HCT116 (cell line): Measurements from ENCODE around the gene IFNL1. TPM values are rescaled to one million over a fixed set of nuclear protein-coding genes. Genes with fewer than 3 reads are reported as not detected.

Source experiments
- ATAC-seq: fragments of 200-7000 bp; cut with Tn5 transposase; 2 replicates; pipeline ENCODE4 v1.9.1; 2020; ENCODE audit warnings: mild to moderate bottlenecking, moderate library complexity
- BruUV-seq: library from RNA; stranded (reverse); fragments of 400-500 nt; replicated peaks from 2 replicates; lab custom pipeline; 2021; lab: Mats Ljungman, UMichigan
- CTCF ChIA-PET: fragments of 300-600 bp; sonication (Branson Sonifier 250); formaldehyde crosslinking; loops from one replicate; lab custom pipeline; 2021; ENCODE audit warnings: antibody characterized with exemption; lab: Charles Lee
- POLR2A ChIA-PET: fragments of 300-600, 350-600 bp; sonication (Branson Sonifier 250); formaldehyde crosslinking; loops from one replicate; lab custom pipeline; 2021; ENCODE audit warnings: antibody characterized with exemption; lab: Charles Lee
- RAD21 ChIA-PET, 2 experiments: fragments of 300-600 bp; sonication (Branson Sonifier 250); formaldehyde crosslinking; loops; one replicate each; lab custom pipeline; 2023; ENCODE audit warnings: low total read pairs in 2 of 2; ENCODE audit not compliant: uncharacterized antibody in 2 of 2, unreplicated experiment in 2 of 2, low non-redundant PET in 1 of 2; lab: Charles Lee
- DNase-seq: peaks from one replicate; pipeline ENCODE4 v3.0.0-alpha.2; 2010; ENCODE audit warnings: low read depth, low spot score
- H2AFZ ChIP-seq: fragments of 200-600 bp; shearing (Covaris generic), sonication (generic); 2 replicates; pipeline ENCODE4 v1.6.1; 2017; ENCODE audit warnings: low read depth, mixed run types, mixed read lengths, antibody characterized with exemption, low read length; ENCODE audit not compliant: poor library complexity, severe bottlenecking
- H3K27ac ChIP-seq: 2 replicates; pipeline ENCODE4 v1.5.1; 2012; ENCODE audit warnings: low read depth, low read length
- H3K27me3 ChIP-seq: fragments of 200-600 bp; sonication (generic); 2 replicates; pipeline ENCODE4 v1.6.1; 2016; ENCODE audit warnings: mixed run types, low read length, mixed read lengths; ENCODE audit not compliant: insufficient read depth
- H3K36me3 ChIP-seq, 2 experiments: fragments of 200-500 bp in 1 of 2; fragments of 200-600 bp in 1 of 2; sonication (Bioruptor generic) in 1 of 2; sonication (generic) in 1 of 2; 2 replicates each; pipeline versions ENCODE4 v1.5.1 to v1.6.1; 2014 to 2016; ENCODE audit warnings: low read length in 2 of 2, inconsistent platforms in 1 of 2, mixed read lengths in 1 of 2, mixed run types in 1 of 2; ENCODE audit not compliant: insufficient read depth in 2 of 2, control insufficient read depth in 1 of 2
- H3K4me1 ChIP-seq, 2 experiments: fragments of 200-600 bp in 1 of 2; sonication (generic) in 1 of 2; 2 replicates each; pipeline versions ENCODE4 v1.5.1 to v1.6.1; 2012 to 2017; ENCODE audit warnings: low read length in 2 of 2, inconsistent platforms in 1 of 2, mild to moderate bottlenecking in 1 of 2, mixed read lengths in 1 of 2, mixed run types in 1 of 2, moderate library complexity in 1 of 2; ENCODE audit not compliant: insufficient read depth in 2 of 2, control insufficient read depth in 1 of 2
- H3K4me2 ChIP-seq: fragments of 200-600 bp; sonication (generic); 2 replicates; pipeline ENCODE4 v1.6.1; 2017; ENCODE audit warnings: mixed run types, low read length, mixed read lengths
- H3K4me3 ChIP-seq, 2 experiments: fragments of 200-600 bp in 1 of 2; sonication (generic) in 1 of 2; replicated peaks in 1 of 2; 2 replicates each; pipeline ENCODE4 v1.5.1; 2011 to 2016; ENCODE audit warnings: low read length in 2 of 2, control low read depth in 1 of 2, low read depth in 1 of 2, mild to moderate bottlenecking in 1 of 2, mixed read lengths in 1 of 2, mixed run types in 1 of 2
- H3K79me2 ChIP-seq: fragments of 200-600 bp; sonication (generic); 2 replicates; pipeline ENCODE4 v1.6.1; 2017; ENCODE audit warnings: mild to moderate bottlenecking, mixed run types, low read length, moderate library complexity, mixed read lengths; ENCODE audit not compliant: insufficient read depth
- H3K9ac ChIP-seq: fragments of 200-600 bp; sonication (generic); 2 replicates; pipeline ENCODE4 v1.6.1; 2016; ENCODE audit warnings: low read length, mixed read lengths
- H3K9me2 ChIP-seq: fragments of 200-600 bp; sonication (generic), shearing (Covaris generic); 2 replicates; pipeline ENCODE4 v1.6.1; 2017; ENCODE audit warnings: mixed run types, mild to moderate bottlenecking, moderate library complexity; ENCODE audit not compliant: insufficient read depth
- H3K9me3 ChIP-seq, 2 experiments: fragments of 200-500 bp in 1 of 2; fragments of 200-600 bp in 1 of 2; sonication (Bioruptor generic) in 1 of 2; sonication (generic) in 1 of 2; 2 replicates each; pipeline ENCODE4 v1.6.1; 2014 to 2017; ENCODE audit warnings: low read length in 2 of 2, mixed read lengths in 2 of 2, inconsistent platforms in 1 of 2, low read depth in 1 of 2, mild to moderate bottlenecking in 1 of 2, mixed run types in 1 of 2, moderate library complexity in 1 of 2; ENCODE audit not compliant: control insufficient read depth in 1 of 2, insufficient read depth in 1 of 2
- H4K20me1 ChIP-seq: fragments of 200-600 bp; sonication (generic), shearing (Covaris generic); 2 replicates; pipeline ENCODE4 v1.6.1; 2017; ENCODE audit warnings: mixed run types, mild to moderate bottlenecking, moderate library complexity; ENCODE audit not compliant: insufficient read depth
- CBX3 ChIP-seq: IDR thresholded peaks from 2 replicates; pipeline ENCODE4 v1.6.1; 2012; ENCODE audit warnings: low read depth
- CEBPB ChIP-seq: IDR thresholded peaks from 2 replicates; pipeline ENCODE4 v1.6.1; 2012; ENCODE audit warnings: low read depth
- CTCF ChIP-seq, 3 experiments: fragments of 200-600 bp in 1 of 3; sonication (generic) in 1 of 3; IDR thresholded peaks in 2 of 3; conservative IDR thresholded peaks in 1 of 3; 2 replicates each; pipeline ENCODE4 v1.5.1; 2012 to 2017; ENCODE audit warnings: low read depth in 2 of 3, low read length in 2 of 3, antibody characterized with exemption in 1 of 3, borderline replicate concordance in 1 of 3, control low read depth in 1 of 3, mild to moderate bottlenecking in 1 of 3, mixed read lengths in 1 of 3, mixed run types in 1 of 3, moderate library complexity in 1 of 3; ENCODE audit not compliant: insufficient read depth in 1 of 3
- EGR1 ChIP-seq: IDR thresholded peaks from 2 replicates; pipeline ENCODE4 v1.6.1; 2012; ENCODE audit warnings: low read depth
- EZH2phosphoT487 ChIP-seq: fragments of 200-600 bp; IDR thresholded peaks from 2 replicates; pipeline ENCODE4 v1.6.1; 2018; ENCODE audit warnings: antibody characterized with exemption, borderline replicate concordance
- POLR2A ChIP-seq: IDR thresholded peaks from 2 replicates; pipeline ENCODE4 v1.7.0; 2011; ENCODE audit warnings: borderline replicate concordance; ENCODE audit not compliant: insufficient read depth, insufficient read length; ENCODE audit errors: extremely low read depth
- POLR2AphosphoS5 ChIP-seq: IDR thresholded peaks from 2 replicates; pipeline ENCODE4 v1.6.1; 2011; ENCODE audit warnings: mild to moderate bottlenecking, low read depth, low read length, moderate library complexity
- SIN3A ChIP-seq: IDR thresholded peaks from 2 replicates; pipeline ENCODE4 v1.6.1; 2012; ENCODE audit warnings: low read depth
- SP1 ChIP-seq: IDR thresholded peaks from 2 replicates; pipeline ENCODE4 v1.6.1; 2012; ENCODE audit warnings: low read depth
- SRF ChIP-seq: IDR thresholded peaks from 2 replicates; pipeline ENCODE4 v1.6.1; 2012; ENCODE audit warnings: low read depth
- TCF7L2 ChIP-seq: IDR thresholded peaks from 2 replicates; pipeline ENCODE4 v1.7.0; 2011; ENCODE audit warnings: borderline replicate concordance, inconsistent platforms; ENCODE audit not compliant: insufficient read depth, insufficient read length; ENCODE audit errors: extremely low read depth
- YY1 ChIP-seq: IDR thresholded peaks from 2 replicates; pipeline ENCODE4 v1.6.1; 2011; ENCODE audit warnings: low read length, low read depth, moderate library complexity, mild to moderate bottlenecking; ENCODE audit not compliant: insufficient replicate concordance; ENCODE audit errors: extremely low read depth
- ZNF274 ChIP-seq: fragments of 200-500 bp; sonication (Bioruptor generic); IDR thresholded peaks from 2 replicates; pipeline ENCODE4 v1.6.1; 2014; ENCODE audit warnings: mild to moderate bottlenecking, low read depth, low read length, inconsistent platforms
- intact Hi-C: fragments of 100-400 bp; cut with micrococcal nuclease; formaldehyde crosslinking; loops from 2 replicates; pipeline ENCODE4 v1.10.0; 2022
- total RNA-seq: library from RNA; stranded (reverse); gene quantifications from one replicate; pipeline ENCODE4 v1.2.1, GENCODE V29; 2021; ENCODE audit not compliant: unreplicated experiment
- TF ChIP-seq, protein P1 (sequence below): IDR thresholded peaks from 2 replicates; pipeline ENCODE4 v1.6.1; 2011; ENCODE audit warnings: mild to moderate bottlenecking, low read length, moderate library complexity; ENCODE audit not compliant: insufficient replicate concordance; ENCODE audit errors: extremely low read depth

IFNL1 gene
- total RNA-seq, 1 experiment from 2014 or later, result not detected

DNA sequence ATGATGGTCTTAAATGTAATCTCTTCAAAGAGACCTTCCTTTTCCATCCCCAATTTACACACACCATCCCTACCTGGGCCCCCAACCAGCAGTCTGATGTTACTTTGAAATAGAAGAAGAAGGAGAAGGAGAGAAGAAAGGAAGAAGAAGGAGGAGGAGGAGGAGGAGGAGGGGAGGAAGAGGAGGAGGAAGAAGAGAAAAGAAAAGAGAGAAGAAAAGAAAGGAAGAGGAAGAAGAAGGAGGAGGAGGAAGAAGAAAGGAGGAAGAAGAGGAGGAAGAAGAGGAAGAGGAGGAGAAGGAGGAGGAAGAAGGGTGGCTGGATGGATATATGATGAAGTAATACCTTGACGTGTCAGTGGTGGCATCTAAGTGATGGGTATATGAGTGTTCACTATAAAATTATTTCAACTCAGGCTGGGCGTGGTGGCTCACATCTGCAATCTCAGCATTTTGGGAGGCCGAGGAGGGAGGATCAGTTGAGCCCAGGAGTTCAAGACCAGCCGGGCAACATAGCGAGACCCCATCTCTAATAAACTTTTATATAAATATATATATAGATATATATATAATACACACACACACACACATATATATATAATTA, 28.1 kb downstream of the IFNL1 start:
- no peaks in the 10 kb centered on the region for H3K9me2 ChIP-seq
- RAD21 ChIA-PET, result no interaction called here
- POLR2A ChIA-PET, result no interaction called here
- H3K36me3 ChIP-seq, result no peaks in the 10 kb centered on the region
- H3K27me3 ChIP-seq, result no peaks in the 10 kb centered on the region
- DNase-seq (no peak), ATAC-seq (no peak)
- BruUV-seq, result no TSS peak
- CTCF ChIA-PET, result interaction anchor here (1.5 kb wide), 1 partner anchor 202 kb away, joined by 3 read pairs; no protein-coding TSS in a partner anchor
- H3K9ac ChIP-seq, result no peak overlapping the region
- H4K20me1 ChIP-seq, result no peaks in the 10 kb centered on the region
- H2AFZ ChIP-seq, result no peak overlapping the region
- intact Hi-C loops, result no loop called here
- H3K4me1 ChIP-seq, result peaks cover under 1 to 26% of the 10 kb centered on the region in 2 experiments; a peak in 3 of 4 replicates
- no peak overlapping the region for H3K27ac ChIP-seq
- H3K4me2 ChIP-seq, result no peak overlapping the region
- peaks cover 8% of the 10 kb centered on the region for H3K79me2 ChIP-seq
- TF ChIP-seq POLR2AphosphoS5 (no peak), SIN3A (no peak), SP1 (no peak), POLR2A (no peak), SRF (no peak), EGR1 (no peak), ZNF274 (no peak), TCF7L2 (no peak), YY1 (no peak), CEBPB (no peak), CTCF (IDR thresholded peaks at IDR 0.05 in 2 of 3, conservative IDR thresholded peaks at IDR 0.05 in 1 of 3; ENCODE audit: borderline replicate concordance in 1 of 3, insufficient read depth in 1 of 3, low read depth in 2 of 3, low read length in 2 of 3) (no peak), CBX3 (no peak), EZH2phosphoT487 (no peak)
- TF ChIP-seq, protein P1, sequence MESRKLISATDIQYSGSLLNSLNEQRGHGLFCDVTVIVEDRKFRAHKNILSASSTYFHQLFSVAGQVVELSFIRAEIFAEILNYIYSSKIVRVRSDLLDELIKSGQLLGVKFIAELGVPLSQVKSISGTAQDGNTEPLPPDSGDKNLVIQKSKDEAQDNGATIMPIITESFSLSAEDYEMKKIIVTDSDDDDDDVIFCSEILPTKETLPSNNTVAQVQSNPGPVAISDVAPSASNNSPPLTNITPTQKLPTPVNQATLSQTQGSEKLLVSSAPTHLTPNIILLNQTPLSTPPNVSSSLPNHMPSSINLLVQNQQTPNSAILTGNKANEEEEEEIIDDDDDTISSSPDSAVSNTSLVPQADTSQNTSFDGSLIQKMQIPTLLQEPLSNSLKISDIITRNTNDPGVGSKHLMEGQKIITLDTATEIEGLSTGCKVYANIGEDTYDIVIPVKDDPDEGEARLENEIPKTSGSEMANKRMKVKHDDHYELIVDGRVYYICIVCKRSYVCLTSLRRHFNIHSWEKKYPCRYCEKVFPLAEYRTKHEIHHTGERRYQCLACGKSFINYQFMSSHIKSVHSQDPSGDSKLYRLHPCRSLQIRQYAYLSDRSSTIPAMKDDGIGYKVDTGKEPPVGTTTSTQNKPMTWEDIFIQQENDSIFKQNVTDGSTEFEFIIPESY, result no peak
- H3K4me3 ChIP-seq, result no peak overlapping the region
- no peaks in the 10 kb centered on the region for H3K9me3 ChIP-seq
